PC-3 (cell line): ENCODE measurements around the gene ASB9. TPM values are rescaled to one million over a fixed set of nuclear protein-coding genes. Genes with fewer than 3 reads are reported as not detected.

Source experiments
- ATAC-seq: fragments of 200-7000 bp; cut with Tn5 transposase; 2 replicates; pipeline ENCODE4 v1.9.1; 2020; ENCODE audit warnings: mild to moderate bottlenecking, moderate library complexity
- BruUV-seq: library from RNA; stranded (reverse); fragments of 400-500 nt; replicated peaks from 2 replicates; lab custom pipeline; 2021; lab: Mats Ljungman, UMichigan
- CTCF ChIA-PET: fragments of 300-600 bp; sonication (Branson Sonifier 250); formaldehyde crosslinking; loops from one replicate; lab custom pipeline; 2022; ENCODE audit warnings: antibody characterized with exemption; lab: Charles Lee
- POLR2A ChIA-PET: fragments of 300-600 bp; sonication (Branson Sonifier 250); formaldehyde crosslinking; loops from one replicate; lab custom pipeline; 2022; ENCODE audit warnings: antibody characterized with exemption; ENCODE audit not compliant: unreplicated experiment; lab: Charles Lee
- DNase-seq: peaks from one replicate; pipeline ENCODE4 v3.0.0-alpha.2; 2015
- H2AFZ ChIP-seq: fragments of 300-600 bp; sonication (generic); 2 replicates; pipeline ENCODE4 v1.6.0; 2016; ENCODE audit warnings: antibody characterized with exemption, low read length
- H3F3A ChIP-seq: fragments of 300-600 bp; sonication (generic); one replicate; pipeline ENCODE4 v1.6.0; 2017; ENCODE audit warnings: antibody characterized with exemption, low read length, control low read depth, mild to moderate bottlenecking; ENCODE audit not compliant: unreplicated experiment
- H3K27ac ChIP-seq: fragments of 300-600 bp; sonication (generic); 2 replicates; pipeline ENCODE4 v1.5.1; 2016; ENCODE audit warnings: mild to moderate bottlenecking, low read length
- H3K27me3 ChIP-seq: fragments of 300-600 bp; sonication (generic); 2 replicates; pipeline ENCODE4 v1.6.1; 2016; ENCODE audit warnings: low read length, mixed read lengths
- H3K36me3 ChIP-seq: fragments of 300-600 bp; sonication (generic); 2 replicates; pipeline ENCODE4 v1.6.1; 2016; ENCODE audit warnings: low read depth, mixed run types, low read length, mixed read lengths
- H3K4me1 ChIP-seq: fragments of 300-600 bp; sonication (generic); 2 replicates; pipeline ENCODE4 v1.5.1; 2016; ENCODE audit warnings: low read length; ENCODE audit not compliant: insufficient read depth
- H3K4me2 ChIP-seq: fragments of 300-600 bp; sonication (generic); 2 replicates; pipeline ENCODE4 v1.6.0; 2016; ENCODE audit warnings: low read length
- H3K4me3 ChIP-seq: fragments of 300-600 bp; sonication (generic); 2 replicates; pipeline ENCODE4 v1.5.1; 2016; ENCODE audit warnings: mild to moderate bottlenecking, low read length, mixed read lengths
- H3K79me2 ChIP-seq: fragments of 300-600 bp; sonication (generic); 2 replicates; pipeline ENCODE4 v1.6.1; 2017; ENCODE audit warnings: low read length, mixed read lengths
- H3K9ac ChIP-seq: fragments of 300-600 bp; sonication (generic); 2 replicates; pipeline ENCODE4 v1.6.0; 2016; ENCODE audit warnings: mild to moderate bottlenecking, low read length
- H3K9me2 ChIP-seq: fragments of 300-600 bp; sonication (generic); replicated peaks from 2 replicates; pipeline ENCODE4 v1.6.1; 2016; ENCODE audit warnings: mixed run types, low read length, mixed read lengths
- H3K9me3 ChIP-seq: fragments of 300-600 bp; sonication (generic); 2 replicates; pipeline ENCODE4 v1.6.1; 2016; ENCODE audit warnings: low read length, mixed read lengths
- H4K20me1 ChIP-seq: fragments of 300-600 bp; sonication (generic); 2 replicates; pipeline ENCODE4 v1.6.1; 2016; ENCODE audit warnings: low read length, mixed read lengths
- EZH2 ChIP-seq: fragments of 300-600 bp; sonication (generic); IDR thresholded peaks from one replicate; pipeline ENCODE4 v1.6.1; 2017; ENCODE audit warnings: antibody characterized with exemption, mild to moderate bottlenecking, low read length; ENCODE audit not compliant: unreplicated experiment
- EZH2phosphoT487 ChIP-seq: fragments of 300-600 bp; sonication (generic); IDR thresholded peaks from 2 replicates; pipeline ENCODE4 v1.6.1; 2018; ENCODE audit warnings: mild to moderate bottlenecking, antibody characterized with exemption, low read length, borderline replicate concordance
- intact Hi-C: fragments of 100-400 bp; cut with micrococcal nuclease; formaldehyde crosslinking; loops from 2 replicates; pipeline ENCODE4 v1.9.0; 2023
- total RNA-seq: library from RNA; depleted of rRNA; stranded (reverse); fragments of >200 nt; gene quantifications from 2 replicates; pipeline ENCODE4 v1.2.3, GENCODE V29; 2014
- TF ChIP-seq, protein P1 (sequence below): fragments of 300-600 bp; sonication (generic); conservative IDR thresholded peaks from 2 replicates; pipeline ENCODE4 v1.5.1; 2017; ENCODE audit warnings: antibody characterized with exemption, low read depth, mild to moderate bottlenecking, low read length

ASB9 gene
- total RNA-seq, 1 experiment from 2014 or later: 31.5 TPM

DNA sequence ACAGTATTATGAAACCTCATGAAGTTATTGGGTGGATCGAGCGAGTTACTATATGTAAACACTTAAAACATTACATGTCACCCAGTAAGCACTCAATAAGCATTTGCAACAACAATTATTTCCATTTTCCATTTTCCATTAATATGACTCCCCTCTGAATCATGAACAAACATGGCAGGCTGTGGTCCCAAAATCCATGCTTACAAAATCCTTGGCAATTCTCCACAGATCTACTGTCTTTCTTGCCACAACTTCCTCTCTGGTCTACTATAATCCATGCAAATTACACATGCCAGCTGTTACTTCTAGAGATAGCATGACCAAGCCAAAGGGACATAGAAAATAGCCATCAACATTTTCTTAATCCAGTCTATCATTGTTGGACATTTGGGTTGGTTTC lies 23.6 kb upstream of the ASB9 start:
- TF ChIP-seq, protein P1, sequence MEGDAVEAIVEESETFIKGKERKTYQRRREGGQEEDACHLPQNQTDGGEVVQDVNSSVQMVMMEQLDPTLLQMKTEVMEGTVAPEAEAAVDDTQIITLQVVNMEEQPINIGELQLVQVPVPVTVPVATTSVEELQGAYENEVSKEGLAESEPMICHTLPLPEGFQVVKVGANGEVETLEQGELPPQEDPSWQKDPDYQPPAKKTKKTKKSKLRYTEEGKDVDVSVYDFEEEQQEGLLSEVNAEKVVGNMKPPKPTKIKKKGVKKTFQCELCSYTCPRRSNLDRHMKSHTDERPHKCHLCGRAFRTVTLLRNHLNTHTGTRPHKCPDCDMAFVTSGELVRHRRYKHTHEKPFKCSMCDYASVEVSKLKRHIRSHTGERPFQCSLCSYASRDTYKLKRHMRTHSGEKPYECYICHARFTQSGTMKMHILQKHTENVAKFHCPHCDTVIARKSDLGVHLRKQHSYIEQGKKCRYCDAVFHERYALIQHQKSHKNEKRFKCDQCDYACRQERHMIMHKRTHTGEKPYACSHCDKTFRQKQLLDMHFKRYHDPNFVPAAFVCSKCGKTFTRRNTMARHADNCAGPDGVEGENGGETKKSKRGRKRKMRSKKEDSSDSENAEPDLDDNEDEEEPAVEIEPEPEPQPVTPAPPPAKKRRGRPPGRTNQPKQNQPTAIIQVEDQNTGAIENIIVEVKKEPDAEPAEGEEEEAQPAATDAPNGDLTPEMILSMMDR: no peak
- TF ChIP-seq EZH2phosphoT487 (no peak), EZH2 (no peak)
- H3K27me3 ChIP-seq: no peaks in the 10 kb centered on the region
- POLR2A ChIA-PET: no interaction called here
- DNase-seq (peak; percentile 86), ATAC-seq (peak; percentile 73)
- H2AFZ ChIP-seq: peak overlapping the region; percentile 46
- H3K4me3 ChIP-seq: peak overlapping the region; percentile 43; the same call in 1 of the 2 replicates
- CTCF ChIA-PET: no interaction called here
- no peaks in the 10 kb centered on the region for H3K36me3 ChIP-seq
- intact Hi-C loops: loop anchor here (1.0 kb wide), 1 partner anchor 24 kb away; no protein-coding TSS in a partner anchor
- H3K9ac ChIP-seq: peak overlapping the region; percentile 78
- peak overlapping the region; percentile 78 for H3K4me2 ChIP-seq
- no peaks in the 10 kb centered on the region for H3K9me2 ChIP-seq
- H3K4me1 ChIP-seq: peaks cover 24% of the 10 kb centered on the region
- no peaks in the 10 kb centered on the region for H3K9me3 ChIP-seq
- H3K79me2 ChIP-seq: no peaks in the 10 kb centered on the region
- no TSS peak for BruUV-seq
- no peaks in the 10 kb centered on the region for H4K20me1 ChIP-seq
- H3F3A ChIP-seq: no peaks in the 10 kb centered on the region
- H3K27ac ChIP-seq: peak overlapping the region; percentile 99

DNA sequence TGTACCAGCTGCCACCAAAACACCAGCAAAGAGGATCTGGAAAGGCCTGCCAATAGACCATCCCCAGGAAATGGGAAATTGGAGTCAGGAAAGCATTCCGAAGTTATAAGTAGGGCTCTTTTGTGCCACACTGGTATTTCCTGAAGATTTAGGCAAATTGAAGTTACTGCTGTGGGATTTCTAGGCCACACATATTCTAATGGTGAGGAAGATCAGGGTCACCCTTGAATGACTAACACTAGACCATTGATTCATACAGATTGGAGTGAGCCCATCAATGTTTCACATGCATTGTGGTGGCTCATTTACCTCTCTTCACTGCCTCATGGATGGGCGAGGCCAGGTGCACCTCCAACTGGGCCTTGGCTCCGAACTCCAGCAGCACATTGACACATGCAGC lies 23.0 kb upstream of the ASB9 start:
- no peaks in the 10 kb centered on the region for H3K27me3 ChIP-seq
- H3K4me1 ChIP-seq: peaks cover 24% of the 10 kb centered on the region
- H4K20me1 ChIP-seq: no peaks in the 10 kb centered on the region
- no peaks in the 10 kb centered on the region for H3F3A ChIP-seq
- no peaks in the 10 kb centered on the region for H3K36me3 ChIP-seq
- H3K4me3 ChIP-seq: peak overlapping the region; percentile 43
- ATAC-seq (peak; percentile 50), DNase-seq (peak; percentile 64)
- H2AFZ ChIP-seq: peak overlapping the region; percentile 46
- POLR2A ChIA-PET: no interaction called here
- peak overlapping the region; percentile 99 for H3K27ac ChIP-seq
- no TSS peak for BruUV-seq
- TF ChIP-seq, protein P1: no peak
- TF ChIP-seq EZH2phosphoT487 (no peak), EZH2 (no peak)
- H3K4me2 ChIP-seq: peak overlapping the region; percentile 78
- H3K9ac ChIP-seq: peak overlapping the region; percentile 78
- no peaks in the 10 kb centered on the region for H3K79me2 ChIP-seq
- no peaks in the 10 kb centered on the region for H3K9me2 ChIP-seq
- intact Hi-C loops: loop anchor here (1.0 kb wide), 1 partner anchor 24 kb away; no protein-coding TSS in a partner anchor
- no peaks in the 10 kb centered on the region for H3K9me3 ChIP-seq
- CTCF ChIA-PET: no interaction called here

DNA sequence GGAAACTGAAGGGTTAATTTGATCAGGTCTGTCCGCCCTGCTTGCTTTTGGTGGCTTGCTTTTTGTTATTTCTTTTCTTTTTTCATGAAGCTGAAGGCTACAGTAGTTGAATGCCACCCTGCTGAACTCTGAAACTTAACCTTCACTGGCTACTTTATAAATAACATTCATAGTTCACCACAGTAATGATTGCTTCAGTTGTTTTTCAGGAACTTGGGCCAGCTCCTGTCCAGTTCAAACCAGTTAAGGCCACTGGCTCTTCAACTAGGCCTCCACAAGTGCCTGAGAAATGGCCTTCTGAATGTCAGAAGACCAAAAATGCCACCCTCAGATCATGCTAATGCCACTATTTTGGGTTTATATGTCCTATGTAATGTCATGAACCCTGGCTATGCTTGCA lies 7.7 kb upstream of the ASB9 start:
- Histone ChIP-seq H3K9me2 (no peaks in the 10 kb centered on the region), H3K9ac (no peak overlapping the region), H3K4me3 (no peak overlapping the region), H2AFZ (no peak overlapping the region), H3K9me3 (no peaks in the 10 kb centered on the region), H3F3A (no peaks in the 10 kb centered on the region), H3K4me1 (no peaks in the 10 kb centered on the region), H3K4me2 (no peak overlapping the region), H3K79me2 (no peaks in the 10 kb centered on the region), H3K36me3 (no peaks in the 10 kb centered on the region), H4K20me1 (no peaks in the 10 kb centered on the region), H3K27ac (no peak overlapping the region), H3K27me3 (no peaks in the 10 kb centered on the region)
- DNase-seq (no peak), ATAC-seq (no peak)
- BruUV-seq: no TSS peak
- intact Hi-C loops: no loop called here
- ChIA-PET POLR2A (no interaction called here), CTCF (no interaction called here)
- TF ChIP-seq, protein P1: no peak
- TF ChIP-seq EZH2 (no peak), EZH2phosphoT487 (no peak)
